K562 (cell line): Measurements from ENCODE around the gene SFXN3. TPM values are rescaled to one million over a fixed set of nuclear protein-coding genes. Genes with fewer than 3 reads are reported as not detected.

Experiments used
- ATAC-seq: fragments of 200-7000 bp; cut with Tn5 transposase; 3 replicates; pipeline ENCODE4 v1.9.1; 2020; ENCODE audit warnings: moderate library complexity
- BruUV-seq: library from RNA; stranded (reverse); fragments of 400-500 nt; replicated peaks from 2 replicates; lab custom pipeline; 2021; lab: Mats Ljungman, UMichigan
- CTCF ChIA-PET: fragments of 300-600 bp; formaldehyde crosslinking; extraction: SDS; loops from one replicate; lab custom pipeline; 2021; ENCODE audit warnings: low intra/inter-chr PET ratio; lab: Yijun Ruan, JAX
- POLR2A ChIA-PET: fragments of 300-600, 350-650 bp; sonication (Branson Sonifier 250); formaldehyde crosslinking; extraction: SDS; loops from one replicate; lab custom pipeline; 2021; ENCODE audit warnings: antibody characterized with exemption, inconsistent platforms; lab: Yijun Ruan, JAX
- DNase-seq, 4 experiments: peaks; one replicate each; pipeline versions ENCODE4 v3.0.0 to v3.0.0-alpha.2; 2011 to 2018; ENCODE audit warnings: low spot score in 3 of 4, mixed read lengths in 3 of 4; ENCODE audit errors: extremely low read depth in 1 of 4
- FAIRE-seq: peaks from 2 replicates; lab custom pipeline; 2011; peaks lifted over from hg19 to GRCh38; lab: Jason Lieb, UNC
- H2AFZ ChIP-seq: 2 replicates; pipeline ENCODE4 v1.6.0; 2011; ENCODE audit warnings: low read depth, low read length, control low read depth, inconsistent platforms
- H3K27ac ChIP-seq: fragments of 200-600 bp; 3 replicates; pipeline ENCODE4 v1.8.0; 2011; ENCODE audit warnings: low read depth, mild to moderate bottlenecking, control low read depth, inconsistent platforms, low read length, moderate library complexity, mixed read lengths; ENCODE audit errors: extremely low read depth
- H3K27me3 ChIP-seq, 2 experiments: fragments of 300-600 bp in 1 of 2; 2 replicates in 1 of 2; 3 replicates in 1 of 2; pipeline versions ENCODE4 v1.6.0 to v1.8.0; 2011; ENCODE audit warnings: inconsistent platforms in 2 of 2, low read length in 2 of 2, mild to moderate bottlenecking in 1 of 2, mixed read lengths in 1 of 2, moderate library complexity in 1 of 2; ENCODE audit not compliant: control insufficient read depth in 2 of 2, insufficient read depth in 2 of 2
- H3K36me3 ChIP-seq: fragments of 300-600 bp; 3 replicates; pipeline ENCODE4 v1.8.0; 2011; ENCODE audit warnings: mild to moderate bottlenecking, low read length, inconsistent platforms; ENCODE audit not compliant: control insufficient read depth, insufficient read depth
- H3K4me1 ChIP-seq, 2 experiments: fragments of 200-600 bp in 1 of 2; replicated peaks in 1 of 2; 2 replicates in 1 of 2; 3 replicates in 1 of 2; pipeline versions ENCODE4 v1.5.1 to v1.8.0; 2011; ENCODE audit warnings: inconsistent platforms in 2 of 2, low read length in 2 of 2, mild to moderate bottlenecking in 1 of 2, mixed read lengths in 1 of 2, moderate library complexity in 1 of 2; ENCODE audit not compliant: control insufficient read depth in 2 of 2, insufficient read depth in 2 of 2
- H3K4me2 ChIP-seq: 2 replicates; pipeline ENCODE4 v1.6.1; 2011; ENCODE audit warnings: low read length, control low read depth, inconsistent platforms, mixed read lengths; ENCODE audit not compliant: insufficient read depth
- H3K4me3 ChIP-seq: fragments of 200-600 bp; sonication (generic), shearing (Covaris generic); 2 replicates; pipeline ENCODE4 v1.5.1; 2016; ENCODE audit warnings: control low read depth, inconsistent platforms
- H3K79me2 ChIP-seq: fragments of 200-600 bp; 3 replicates; pipeline ENCODE4 v1.8.0; 2011; ENCODE audit warnings: low read length, inconsistent platforms; ENCODE audit not compliant: control insufficient read depth, insufficient read depth
- H3K9ac ChIP-seq, 2 experiments: 2 replicates each; pipeline versions ENCODE4 v1.6.0 to v1.6.1; 2011; ENCODE audit warnings: low read depth in 2 of 2, low read length in 2 of 2, control low read depth in 1 of 2, inconsistent platforms in 1 of 2, mild to moderate bottlenecking in 1 of 2, mixed read lengths in 1 of 2; ENCODE audit not compliant: insufficient read depth in 1 of 2
- H3K9me1 ChIP-seq: one replicate; pipeline ENCODE4 v1.6.0; 2011; ENCODE audit warnings: inconsistent platforms, mild to moderate bottlenecking, low read length, moderate library complexity; ENCODE audit not compliant: control insufficient read depth, insufficient read depth
- H3K9me3 ChIP-seq: replicated peaks from 2 replicates; pipeline ENCODE4 v1.5.1; 2011; ENCODE audit warnings: low read depth, low read length, inconsistent platforms; ENCODE audit not compliant: control insufficient read depth, insufficient read depth
- H4K20me1 ChIP-seq: replicated peaks from 2 replicates; pipeline ENCODE4 v1.6.1; 2011; ENCODE audit warnings: low read length, inconsistent platforms, mixed read lengths; ENCODE audit not compliant: control insufficient read depth, insufficient read depth
- ATF3 ChIP-seq, 2 experiments: fragments of 450-650 bp in 1 of 2; sonication (generic) in 1 of 2; formaldehyde crosslinking in 1 of 2; IDR thresholded peaks in 1 of 2; conservative IDR thresholded peaks in 1 of 2; 2 replicates each; pipeline versions ENCODE4 v1.6.1 to v1.8.1; 2016 to 2023; ENCODE audit warnings: mild to moderate bottlenecking in 2 of 2, moderate library complexity in 2 of 2, inconsistent platforms in 1 of 2, missing genetic modification reagents in 1 of 2
- BRD4 ChIP-seq: fragments of 200-600 bp; sonication (generic); IDR thresholded peaks from 2 replicates; pipeline ENCODE4 v1.6.1; 2017; ENCODE audit warnings: inconsistent platforms
- C11orf30 ChIP-seq: fragments of 450-650 bp; IDR thresholded peaks from 2 replicates; pipeline ENCODE4 v1.6.1; 2016; ENCODE audit warnings: low read depth, mild to moderate bottlenecking
- FIP1L1 ChIP-seq: fragments of 200-400 bp; formaldehyde crosslinking; IDR thresholded peaks from 2 replicates; pipeline ENCODE4 v1.6.1; 2018; ENCODE audit warnings: mild to moderate bottlenecking, low read depth, low read length; ENCODE audit not compliant: poor library complexity, severe bottlenecking
- GTF2A2 ChIP-seq: IDR thresholded peaks from 2 replicates; pipeline ENCODE4 v1.6.1; 2016; ENCODE audit warnings: mild to moderate bottlenecking, missing genetic modification characterization, missing compliant biosample characterization
- MAFF ChIP-seq: IDR thresholded peaks from 2 replicates; pipeline ENCODE4 v1.6.1; 2012; ENCODE audit warnings: low read length, improper control_type of control experiment
- MLX ChIP-seq, 2 experiments: fragments of 450-650 bp in 1 of 2; sonication (generic) in 1 of 2; formaldehyde crosslinking; conservative IDR thresholded peaks; 2 replicates each; pipeline versions ENCODE4 v1.4.0 to v1.8.1; 2020 to 2022; ENCODE audit warnings: mild to moderate bottlenecking in 1 of 2, missing genetic modification reagents in 1 of 2
- ZNF316 ChIP-seq: fragments of 450-650 bp; IDR thresholded peaks from 2 replicates; pipeline ENCODE4 v1.6.1; 2016
- WGBS: fragments of 100-300 bp; shearing (Covaris generic); methylation state at CpG from one replicate; pipeline ENCODE4 v1.1.6; 2016; ENCODE audit warnings: low coverage, mixed read lengths; ENCODE audit not compliant: insufficient coverage; ENCODE audit errors: missing lambda C conversion rate; 5-methylcytosine and 5-hydroxymethylcytosine counted together
- in situ Hi-C: fragments of 300-500 bp; cut with MboI; formaldehyde crosslinking; loops from 4 replicates; pipeline ENCODE4 v1.15.0; 2018; ENCODE audit warnings: inconsistent platforms, mixed read lengths
- intact Hi-C: fragments of 100-400 bp; cut with micrococcal nuclease; formaldehyde crosslinking; loops from 2 replicates; pipeline ENCODE4 v1.14.2; 2022
- polyA plus RNA-seq, 8 experiments: library from polyadenylated mRNA; depleted of rRNA in 4 of 8; stranded (reverse) in 5 of 8; unstranded in 3 of 8; fragments of >200 nt; fragmentation: Nextera tagmentation in 2 of 8; fragmentation: Illumina TruSeq in 1 of 8; extraction: Ambion mirVana in 2 of 8; extraction: Trizol in 1 of 8; gene quantifications; 2 replicates each; pipeline versions ENCODE4 v1.2.1 to v1.2.3, GENCODE V29; 2011 to 2014; ENCODE audit warnings: inconsistent platforms in 1 of 8, missing spikeins in 1 of 8
- total RNA-seq, 7 experiments: library from RNA; depleted of rRNA in 6 of 7; stranded (reverse); fragments of >200 nt in 6 of 7; fragmentation: Illumina TruSeq in 2 of 7; extraction: Trizol in 2 of 7; gene quantifications; 2 replicates each; pipeline versions ENCODE4 v1.2.1 to v1.2.3, GENCODE V29; 2011 to 2021; ENCODE audit warnings: low replicate concordance in 1 of 7
- TF ChIP-seq, protein P1 (sequence below): fragments of 450-650 bp; IDR thresholded peaks from 2 replicates; pipeline ENCODE4 v1.7.0; 2016; ENCODE audit warnings: borderline replicate concordance

Gene SFXN3
- total and polyA plus RNA-seq, 9 of the 15 experiments (the other 6 are each of a cell fraction or from before 2014, with no cell fraction given): 0.24 to 4.6 (median 0.86) TPM

DNA sequence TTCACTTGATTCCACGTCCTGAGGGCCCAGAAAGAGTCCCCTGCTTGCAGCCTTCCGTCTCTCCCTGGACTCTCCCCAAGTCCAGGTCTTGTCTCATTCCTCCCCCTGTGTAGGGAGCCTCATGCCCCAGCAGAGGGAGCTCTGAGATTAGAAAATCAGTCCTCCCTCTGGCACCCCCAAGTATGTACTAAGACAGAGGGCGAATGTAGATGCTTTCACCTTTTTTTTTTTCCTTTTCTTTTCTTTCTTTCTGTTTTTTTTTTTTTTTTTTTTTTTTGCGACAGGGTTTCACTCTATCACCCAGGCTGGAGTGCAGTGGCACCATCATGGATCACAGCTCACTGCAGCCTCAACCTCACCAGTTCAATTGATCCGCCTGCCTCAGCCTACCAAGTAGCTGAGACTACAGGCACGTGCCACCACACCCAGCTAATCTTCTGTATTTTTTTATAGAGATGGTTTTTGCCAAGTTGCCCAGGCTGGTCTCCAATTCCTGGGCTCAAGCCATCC is 10.3 kb downstream of the SFXN3 start (continued):
- TF ChIP-seq MLX (CRISPR knock-in tag; conservative IDR thresholded peaks at IDR 0.05) (no peak), GTF2A2 (tag) (no peak), FIP1L1 (no peak)
- TF ChIP-seq, protein P1, sequence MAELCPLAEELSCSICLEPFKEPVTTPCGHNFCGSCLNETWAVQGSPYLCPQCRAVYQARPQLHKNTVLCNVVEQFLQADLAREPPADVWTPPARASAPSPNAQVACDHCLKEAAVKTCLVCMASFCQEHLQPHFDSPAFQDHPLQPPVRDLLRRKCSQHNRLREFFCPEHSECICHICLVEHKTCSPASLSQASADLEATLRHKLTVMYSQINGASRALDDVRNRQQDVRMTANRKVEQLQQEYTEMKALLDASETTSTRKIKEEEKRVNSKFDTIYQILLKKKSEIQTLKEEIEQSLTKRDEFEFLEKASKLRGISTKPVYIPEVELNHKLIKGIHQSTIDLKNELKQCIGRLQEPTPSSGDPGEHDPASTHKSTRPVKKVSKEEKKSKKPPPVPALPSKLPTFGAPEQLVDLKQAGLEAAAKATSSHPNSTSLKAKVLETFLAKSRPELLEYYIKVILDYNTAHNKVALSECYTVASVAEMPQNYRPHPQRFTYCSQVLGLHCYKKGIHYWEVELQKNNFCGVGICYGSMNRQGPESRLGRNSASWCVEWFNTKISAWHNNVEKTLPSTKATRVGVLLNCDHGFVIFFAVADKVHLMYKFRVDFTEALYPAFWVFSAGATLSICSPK: no peak

DNA sequence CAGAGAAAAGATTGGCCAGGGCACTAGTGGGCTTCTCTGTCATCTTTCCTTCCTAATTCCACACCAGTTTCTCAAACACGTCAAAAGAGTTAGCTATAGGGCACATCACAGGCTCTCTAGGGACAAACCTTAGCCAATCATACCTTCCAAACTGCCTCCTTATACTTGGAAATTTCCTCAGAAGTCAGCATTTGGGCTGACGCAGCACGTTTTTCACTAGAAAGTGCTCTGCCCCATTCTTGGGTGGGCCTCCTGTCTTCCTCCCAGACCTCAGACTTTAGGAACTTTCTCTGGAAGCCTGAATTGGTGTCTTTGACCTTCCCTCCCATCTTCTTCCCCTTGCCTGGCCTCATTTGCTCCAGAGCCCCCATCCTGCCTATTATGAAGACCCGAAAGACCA is 11.1 kb downstream of the SFXN3 start:
- POLR2A ChIA-PET: interaction anchor here (1.0 to 1.6 kb wide), 3 partner anchors 10 to 19 kb away, joined by 4 to 13 read pairs (median 5); partner anchors contain the start of genes KAZALD1, PDZD7 and SFXN3
- no peak for FAIRE-seq
- TF ChIP-seq MAFF (0 out of 2 replicates have a peak, but pooled peaks have one; percentile 8), ZNF316 (peak; percentile 58; the same call in 1 of the 2 replicates), C11orf30 (peak; percentile 50; the same call in 1 of the 2 replicates), ATF3 (IDR thresholded peaks at IDR 0.05) (no peak), ATF3 (CRISPR knock-in tag; conservative IDR thresholded peaks at IDR 0.05) (no peak), BRD4 (no peak)

More for the DNA sequence above, 11.1 kb downstream of the SFXN3 start:
- H3K27ac ChIP-seq: peak overlapping the region; percentile 80
- intact Hi-C loops (loop anchor here (2.0 to 5.0 kb wide), 2 partner anchors 25 to 100 kb away; no protein-coding TSS in a partner anchor), in situ Hi-C loops (no loop called here)
- peak overlapping the region; percentile 78 to 95; a peak in 2 of 4 replicates for H3K9ac ChIP-seq
- H3K79me2 ChIP-seq: no peaks in the 10 kb centered on the region
- no peaks in the 10 kb centered on the region for H3K36me3 ChIP-seq
- H3K9me1 ChIP-seq: no peaks in the 10 kb centered on the region
- no peaks in the 10 kb centered on the region for H3K27me3 ChIP-seq
- DNase-seq (no peak), ATAC-seq (no peak)
- peaks cover 13 to 17% of the 10 kb centered on the region in 2 experiments for H3K4me1 ChIP-seq
- H2AFZ ChIP-seq: peak overlapping the region; percentile 86
- whole genome bisulfite sequencing: 31% methylated on average over 4 of the region's 4 CpGs
- no TSS peak for BruUV-seq
- H3K4me2 ChIP-seq: peak overlapping the region; percentile 87
- no peak overlapping the region for H3K4me3 ChIP-seq
- H3K9me3 ChIP-seq: no peaks in the 10 kb centered on the region
- CTCF ChIA-PET: interaction anchor here (0.9 to 3.7 kb wide), 4 partner anchors 18 to 101 kb away, joined by 3 to 37 read pairs (median 10); no protein-coding TSS in a partner anchor
- no peaks in the 10 kb centered on the region for H4K20me1 ChIP-seq
